Lower lobe of right lung (tissue), 2 donors: ENCODE data around the gene FOXS1. TPM values are rescaled to one million over a fixed set of nuclear protein-coding genes. Genes with fewer than 3 reads are reported as not detected.
A peak's percentile ranks its signal among the peaks of the same experiment; 100 is the strongest.

Source experiments
- ATAC-seq, 2 donors: fragments of 200-7000 bp; cut with Tn5 transposase; one replicate each; pipeline ENCODE4 v1.9.1; 2020 to 2022; ENCODE audit warnings: mild to moderate bottlenecking in 2 of 2, moderate library complexity in 2 of 2
- DNase-seq: peaks from one replicate; pipeline ENCODE4 v3.0.0-alpha.2; 2020
- H3K27ac ChIP-seq: fragments of 200-600 bp; one replicate; pipeline ENCODE4 v1.8.0; 2022
- H3K27me3 ChIP-seq: fragments of 200-600 bp; one replicate; pipeline ENCODE4 v1.8.0; 2022; ENCODE audit warnings: low read depth
- H3K36me3 ChIP-seq: fragments of 200-600 bp; one replicate; pipeline ENCODE4 v1.8.0; 2022; ENCODE audit warnings: mild to moderate bottlenecking
- H3K4me1 ChIP-seq: fragments of 200-600 bp; one replicate; pipeline ENCODE4 v1.8.0; 2022
- H3K4me3 ChIP-seq: fragments of 200-600 bp; one replicate; pipeline ENCODE4 v1.8.0; 2022; ENCODE audit warnings: mild to moderate bottlenecking
- H3K9me3 ChIP-seq: fragments of 200-600 bp; one replicate; pipeline ENCODE4 v1.8.0; 2022
- CTCF ChIP-seq: fragments of 200-600 bp; IDR thresholded peaks from one replicate; pipeline ENCODE4 v1.8.0; 2022; ENCODE audit warnings: antibody characterized with exemption, mild to moderate bottlenecking
- intact Hi-C: fragments of 100-400 bp; cut with DNase I; formaldehyde crosslinking; loops from one replicate; pipeline ENCODE4 v1.11.0; 2022
- total RNA-seq: library from RNA; stranded (reverse); fragmentation: NEBNext Ultra II Directional; extraction: Animal tissue kit (Norgen Biotek cat#: 25700); gene quantifications from one replicate; pipeline ENCODE4 v1.2.1, GENCODE V29; 2021
- donor health status: DM: no; HTN: yes; CAD: no; lungs with severe emphysema.

Gene FOXS1
- total RNA-seq, 1 donor from 2014 or later: 1.1 TPM

DNA sequence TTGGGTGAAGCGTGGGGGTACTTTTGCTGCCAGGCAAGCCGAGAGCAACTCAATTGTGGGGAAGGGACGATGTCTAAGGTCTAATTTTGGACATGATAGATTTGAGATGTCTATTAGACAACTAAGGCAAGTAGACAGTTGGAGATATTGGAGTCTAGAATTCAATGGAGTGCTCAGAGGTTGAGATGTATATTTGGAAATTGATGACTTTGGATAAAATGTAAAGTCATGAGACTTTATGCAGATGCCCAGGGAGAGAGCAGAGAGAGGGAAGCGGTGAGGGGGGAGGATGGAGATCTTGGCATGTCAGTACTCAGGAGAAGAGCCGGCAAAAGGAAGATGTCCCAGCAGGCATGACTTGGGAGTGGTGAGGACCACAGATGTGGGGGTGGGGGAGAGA is 19.3 kb downstream of the FOXS1 start:
- no peaks in the 10 kb centered on the region for H3K9me3 ChIP-seq
- ATAC-seq (no peak), DNase-seq (no peak)
- no peak for TF ChIP-seq CTCF
- no peaks in the 10 kb centered on the region for H3K27me3 ChIP-seq
- no peaks in the 10 kb centered on the region for H3K36me3 ChIP-seq
- H3K27ac ChIP-seq: no peak overlapping the region
- intact Hi-C loops: no loop called here
- no peak overlapping the region for H3K4me3 ChIP-seq
- peaks cover 10% of the 10 kb centered on the region for H3K4me1 ChIP-seq

DNA sequence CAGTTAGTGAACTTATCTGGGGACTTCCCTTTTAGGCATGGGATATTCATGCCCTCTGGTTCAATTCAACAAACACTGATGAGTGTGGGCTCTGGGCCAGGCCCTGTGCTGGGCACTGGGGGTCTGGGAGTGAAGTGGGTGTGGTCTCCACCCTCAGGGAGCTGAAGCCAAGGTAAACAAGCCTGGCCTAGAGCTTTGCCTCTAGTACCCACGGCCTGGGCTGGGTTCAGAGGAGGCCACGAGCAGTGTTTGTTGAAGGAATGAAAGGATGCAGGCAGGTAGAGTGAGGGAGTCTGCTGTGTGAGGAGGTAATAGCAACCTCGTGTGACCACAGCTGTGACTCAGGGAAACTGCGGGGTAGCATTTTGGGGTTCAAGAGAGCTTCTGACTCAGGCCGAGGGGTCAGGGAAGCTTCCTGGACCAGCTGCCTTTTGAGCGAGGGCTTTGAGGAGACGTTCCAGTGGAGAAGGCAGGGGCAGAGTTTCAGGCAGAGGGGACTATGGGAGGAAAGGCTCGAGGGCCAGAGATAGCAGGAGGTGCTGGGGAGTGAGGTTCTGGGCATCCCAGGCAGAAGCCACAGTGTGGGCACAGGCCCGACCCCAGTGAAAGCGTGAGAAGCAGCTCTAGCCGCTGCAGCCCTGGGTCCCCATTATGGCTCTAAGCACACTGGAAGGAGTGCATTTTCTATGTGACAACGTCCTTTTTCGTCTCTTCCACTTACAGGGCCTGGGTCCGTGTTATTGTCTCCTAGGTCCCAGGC is 20.7 kb downstream of the FOXS1 start:
- ATAC-seq (no peak), DNase-seq (no peak)
- Histone ChIP-seq H3K27me3 (no peaks in the 10 kb centered on the region), H3K4me1 (peaks cover 10% of the 10 kb centered on the region), H3K9me3 (no peaks in the 10 kb centered on the region), H3K4me3 (no peak overlapping the region), H3K36me3 (no peaks in the 10 kb centered on the region), H3K27ac (no peak overlapping the region)
- intact Hi-C loops: no loop called here
- TF ChIP-seq CTCF: no peak

DNA sequence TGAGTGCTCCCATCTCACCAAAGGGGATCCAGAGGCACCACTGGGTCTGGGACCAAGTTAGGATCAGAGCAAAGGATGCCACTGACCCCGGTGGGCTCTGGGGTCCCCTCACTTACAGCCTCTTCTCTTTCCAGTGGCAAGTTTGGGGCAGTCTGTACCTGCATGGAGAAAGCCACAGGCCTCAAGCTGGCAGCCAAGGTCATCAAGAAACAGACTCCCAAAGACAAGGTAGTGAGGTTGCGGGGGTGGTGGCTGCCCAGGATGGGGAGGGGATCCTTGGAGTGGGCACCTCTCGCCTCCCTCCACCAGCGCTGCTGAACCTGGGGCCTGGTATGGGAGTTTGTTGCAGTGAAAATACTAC is 21.3 kb downstream of the FOXS1 start:
- Histone ChIP-seq H3K4me3 (no peak overlapping the region), H3K27ac (no peak overlapping the region), H3K36me3 (no peaks in the 10 kb centered on the region), H3K9me3 (no peaks in the 10 kb centered on the region), H3K4me1 (peaks cover 10% of the 10 kb centered on the region), H3K27me3 (no peaks in the 10 kb centered on the region)
- DNase-seq: no peak
- ATAC-seq: no peak
- TF ChIP-seq CTCF: no peak
- intact Hi-C loops: no loop called here

DNA sequence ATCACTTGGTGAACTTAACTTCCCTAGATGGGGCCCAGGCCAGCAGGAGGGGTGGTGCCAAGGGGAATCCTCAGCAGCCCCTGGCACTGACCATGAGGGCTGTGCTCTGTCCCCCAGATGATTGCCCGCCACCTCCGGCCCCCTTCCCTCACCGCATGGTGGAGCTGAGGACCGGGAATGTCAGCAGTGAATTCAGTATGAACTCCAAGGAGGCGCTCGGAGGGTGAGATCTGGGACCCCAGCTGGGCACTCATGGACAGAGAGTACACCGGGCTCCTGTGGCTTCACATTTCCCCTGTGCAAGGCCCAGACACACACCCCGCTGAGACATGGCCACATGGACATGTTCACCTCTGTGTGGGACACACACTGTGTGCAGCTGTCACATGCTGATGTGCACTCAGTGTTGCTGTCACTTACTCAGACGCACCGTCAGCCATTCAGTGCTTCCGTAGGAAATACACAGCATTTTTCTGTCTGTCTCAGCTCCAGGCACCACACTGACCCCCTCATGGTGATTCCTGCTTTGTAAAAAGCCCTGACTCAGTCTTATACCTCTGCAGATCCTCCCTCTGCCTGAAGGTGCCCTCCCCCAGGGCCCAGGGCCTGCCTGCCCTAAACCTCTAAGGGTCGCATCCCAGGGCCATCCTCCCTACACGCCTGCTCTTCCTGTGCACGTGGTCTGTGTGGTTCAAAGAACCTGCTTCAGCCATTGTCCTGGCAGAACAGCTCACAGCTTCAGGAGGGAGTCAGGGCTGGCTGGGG is 21.9 kb downstream of the FOXS1 start:
- H3K36me3 ChIP-seq: no peaks in the 10 kb centered on the region
- no peak overlapping the region for H3K4me3 ChIP-seq
- H3K4me1 ChIP-seq: peaks cover 10% of the 10 kb centered on the region
- ATAC-seq (no peak), DNase-seq (no peak)
- no peak for TF ChIP-seq CTCF
- no peaks in the 10 kb centered on the region for H3K9me3 ChIP-seq
- H3K27me3 ChIP-seq: no peaks in the 10 kb centered on the region
- H3K27ac ChIP-seq: no peak overlapping the region
- intact Hi-C loops: no loop called here

DNA sequence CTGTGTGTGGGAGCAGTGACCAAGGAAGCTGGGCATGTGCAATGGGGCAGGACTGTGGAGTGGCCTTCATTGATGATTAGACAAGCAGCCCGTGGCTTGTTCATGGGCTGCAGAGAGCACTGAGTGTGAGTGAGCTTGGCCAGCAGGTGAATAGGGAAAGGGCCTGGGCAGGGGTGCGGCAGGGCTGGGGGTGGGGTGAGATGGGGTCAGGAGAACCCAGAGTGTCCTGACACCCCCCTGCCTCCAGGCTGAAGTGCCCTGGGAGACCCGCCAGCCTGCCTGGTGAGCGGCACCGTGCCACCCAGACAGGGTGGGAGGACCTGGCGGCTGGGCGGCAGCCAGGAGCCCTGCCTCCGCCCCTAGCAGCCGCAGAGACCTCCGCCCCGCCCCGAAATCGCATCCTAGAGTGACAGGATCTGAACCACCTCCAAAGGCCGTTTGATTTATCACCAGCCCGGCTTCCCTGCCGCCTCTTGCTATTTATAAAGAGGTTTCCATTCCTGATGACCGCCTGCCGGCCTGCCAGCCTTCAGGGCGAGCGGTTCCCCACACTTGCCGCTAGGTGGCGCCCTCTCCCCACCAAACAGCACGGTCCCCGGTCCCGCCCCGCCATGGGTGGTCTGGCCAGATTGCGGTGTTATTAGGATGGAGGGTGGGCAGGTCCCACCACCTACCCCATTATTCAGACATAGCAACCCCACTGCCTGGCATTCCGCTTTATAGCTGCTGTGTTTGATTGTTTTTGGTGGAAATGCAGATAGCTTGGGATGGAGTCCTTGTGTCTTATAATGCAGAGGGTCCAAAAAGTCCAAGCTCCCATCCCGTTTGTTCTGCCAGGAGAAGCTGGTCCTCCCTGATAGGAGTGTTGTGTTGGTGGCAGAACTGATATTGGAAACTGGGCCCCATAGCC is 22.7 kb downstream of the FOXS1 start:
- DNase-seq (peak; percentile 85), ATAC-seq (peak; percentile 89)
- Histone ChIP-seq H3K36me3 (no peaks in the 10 kb centered on the region), H3K27ac (no peak overlapping the region), H3K4me1 (peaks cover 10% of the 10 kb centered on the region), H3K9me3 (no peaks in the 10 kb centered on the region), H3K27me3 (no peaks in the 10 kb centered on the region), H3K4me3 (peak overlapping the region; percentile 14)
- peak; percentile 99 for TF ChIP-seq CTCF
- intact Hi-C loops: no loop called here
